Upper lobe of left lung (tissue), 4 donors: ENCODE data around the gene SLC44A5.

Experiments
- CTCF ChIP-seq, 6 experiments: fragments of 450-650 bp in 4 of 6; fragments of 200-600 bp in 2 of 6; sonication (generic) in 2 of 6; IDR thresholded peaks; one replicate each; pipeline ENCODE4 v1.5.1; 2016 to 2019; ENCODE audit warnings: antibody characterized with exemption in 6 of 6
- POLR2A ChIP-seq, 4 donors: fragments of 450-650 bp; IDR thresholded peaks; one replicate each; pipeline ENCODE4 v1.5.1; 2016 to 2017; ENCODE audit warnings: antibody characterized with exemption in 4 of 4, mild to moderate bottlenecking in 2 of 4
- POLR2AphosphoS5 ChIP-seq, 2 donors: sonication (generic); formaldehyde crosslinking; IDR thresholded peaks; one replicate each; pipeline ENCODE4 v1.5.1; 2017; ENCODE audit warnings: antibody characterized with exemption in 2 of 2

GRCh38 chr1:75312620-75313019 is 298.3 kb downstream of the SLC44A5 start:
- TF ChIP-seq CTCF (IDR thresholded peaks at IDR 0.05) (no peak), POLR2AphosphoS5 (IDR thresholded peaks at IDR 0.05) (no peak), POLR2A (IDR thresholded peaks at IDR 0.05) (no peak)
